GM19395 (cell line): ENCODE results near the gene ATOH8.
"Not testable (repeated sequence)": the region's sequence is repeated elsewhere in the genome, so short reads cannot be mapped to it uniquely, and the experiment has no call there.

Source experiments
- ATAC-seq: cut with Tn5 transposase; IDR thresholded peaks from one replicate; pipeline ENCODE4 v1.9.1; 2021; ENCODE audit warnings: mild to moderate bottlenecking, moderate library complexity; ENCODE audit not compliant: unreplicated experiment

The ATOH8 gene

GRCh38 chr2:85822766-85823165 is 69.0 kb downstream of the ATOH8 start:
- no peak for ATAC-seq

- no peak for ATAC-seq
Observed at GRCh38 chr2:85823951-85824350, 70.2 kb downstream of the ATOH8 start.

- no peak for ATAC-seq
Observed at GRCh38 chr2:85826990-85827878, 73.4 kb downstream of the ATOH8 start.

GRCh38 chr2:85827879-85828569 is 74.2 kb downstream of the ATOH8 start:
- ATAC-seq, result no peak

- ATAC-seq, result no peak
Observed at GRCh38 chr2:85828725-85829124, 74.9 kb downstream of the ATOH8 start.

- not testable (repeated sequence) for ATAC-seq
Observed at GRCh38 chr2:85829394-85829793, 75.6 kb downstream of the ATOH8 start.

GRCh38 chr2:85830645-85831044 is 76.9 kb downstream of the ATOH8 start:
- no peak for ATAC-seq

GRCh38 chr2:85831735-85832134 is 77.9 kb downstream of the ATOH8 start:
- ATAC-seq, result no peak

GRCh38 chr2:85834466-85834865 is 80.7 kb downstream of the ATOH8 start:
- no peak for ATAC-seq
